Kidney capillary endothelial cell (primary cell): Measurements from ENCODE around the gene MOB3A.
A peak's percentile ranks its signal among the peaks of the same experiment; 100 is the strongest.

Experiments used
- DNase-seq: peaks from one replicate; pipeline ENCODE4 v3.0.0-alpha.2; 2018; ENCODE audit warnings: low spot score

The MOB3A gene

GRCh38 chr19:2123682-2124387 is 27.7 kb upstream of the MOB3A start:
- no peak for DNase-seq

GRCh38 chr19:2122982-2123381 is 26.9 kb upstream of the MOB3A start:
- no peak for DNase-seq

DNA sequence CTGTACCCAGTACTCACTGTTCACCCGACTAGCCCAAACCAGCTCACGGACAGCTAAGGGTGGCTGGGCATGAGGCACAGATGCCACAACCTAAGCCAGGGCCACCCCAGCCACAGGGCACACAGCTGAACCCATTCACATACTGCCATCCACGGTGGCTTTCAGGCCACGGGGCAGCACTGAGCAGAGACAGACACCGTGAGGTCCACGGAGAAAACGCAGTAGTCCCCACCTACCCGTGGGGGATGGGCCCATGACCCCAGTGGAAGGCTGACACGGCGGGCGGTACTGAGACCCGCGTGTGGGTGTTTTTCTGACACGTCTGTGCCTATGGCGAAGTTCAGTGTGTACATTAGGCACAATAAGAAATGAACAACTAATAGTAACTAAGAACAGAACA is 26.1 kb upstream of the MOB3A start:
- DNase-seq = no peak

GRCh38 chr19:2121416-2122051 is 25.4 kb upstream of the MOB3A start:
- DNase-seq = no peak

DNA sequence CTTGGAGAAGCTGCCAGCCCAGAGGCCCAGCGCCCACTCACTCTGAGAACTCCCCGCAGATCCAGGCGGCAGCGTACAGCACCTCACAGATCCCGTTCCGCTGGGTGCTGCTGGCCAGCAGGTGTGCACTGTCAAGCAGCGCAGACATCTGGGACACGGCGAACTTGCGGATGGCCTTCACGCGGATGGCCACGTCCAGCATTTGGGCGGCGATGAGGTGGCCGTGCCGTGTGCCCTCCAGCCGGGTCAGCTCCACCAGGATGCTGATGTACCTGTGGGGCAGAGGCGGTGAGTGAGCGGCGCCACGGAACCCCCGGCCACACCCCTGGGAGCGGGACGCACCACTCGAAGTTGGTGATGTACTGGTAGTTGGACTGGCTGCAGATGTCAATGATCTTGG is 24.7 kb upstream of the MOB3A start:
- no peak for DNase-seq

GRCh38 chr19:2119921-2120785 is 24.0 kb upstream of the MOB3A start:
- no peak for DNase-seq

- DNase-seq = no peak
Observed at GRCh38 chr19:2118438-2118837, 22.3 kb upstream of the MOB3A start.

- DNase-seq = no peak
Observed at GRCh38 chr19:2117215-2117960, 21.3 kb upstream of the MOB3A start.

GRCh38 chr19:2116507-2116906 is 20.4 kb upstream of the MOB3A start:
- DNase-seq = no peak

DNA sequence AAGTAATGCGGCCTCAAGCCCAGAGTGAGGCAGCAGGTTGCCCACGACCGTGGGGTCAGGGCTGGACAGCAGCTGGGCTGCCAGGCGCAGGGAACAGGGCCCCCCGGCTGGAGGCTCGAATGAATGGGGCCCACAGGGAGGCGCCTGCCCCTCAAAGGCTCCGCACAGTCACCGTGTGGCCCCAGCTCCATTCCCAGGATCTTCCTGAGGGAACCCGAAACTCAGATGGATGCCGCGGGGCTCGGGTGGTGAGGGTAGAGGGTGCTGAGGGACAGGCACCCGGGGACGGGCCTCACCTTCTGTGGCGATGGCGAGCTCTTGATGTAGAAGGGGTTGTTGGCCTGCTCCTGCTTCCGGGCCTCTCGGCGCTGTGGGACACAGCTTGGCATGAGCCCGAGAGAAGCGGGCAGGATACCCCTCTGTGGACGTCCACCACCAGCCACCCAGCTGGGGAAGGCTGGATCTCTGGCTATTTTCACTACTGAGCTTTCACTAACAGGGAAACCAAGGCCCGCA is 19.8 kb upstream of the MOB3A start:
- no peak for DNase-seq

DNA sequence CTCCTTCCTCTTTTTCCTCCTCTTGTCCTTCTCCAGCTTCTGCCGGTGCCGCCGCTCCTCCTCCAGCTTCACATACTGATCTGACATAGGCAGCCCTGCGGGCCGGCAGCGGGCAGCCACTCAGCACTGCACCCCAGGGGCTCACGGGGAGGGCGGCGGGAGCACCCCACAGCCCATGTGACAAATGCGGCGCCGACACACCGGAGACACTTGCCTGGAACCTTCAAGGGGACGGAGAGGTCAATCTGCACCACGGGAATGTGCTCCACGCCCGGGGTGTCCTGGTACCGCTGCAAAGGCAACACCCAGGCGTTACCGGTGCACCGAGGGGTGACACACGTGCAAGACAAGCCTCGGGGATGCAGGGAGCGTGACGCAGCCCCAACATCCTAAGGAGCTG is 19.2 kb upstream of the MOB3A start:
- no peak for DNase-seq

DNA sequence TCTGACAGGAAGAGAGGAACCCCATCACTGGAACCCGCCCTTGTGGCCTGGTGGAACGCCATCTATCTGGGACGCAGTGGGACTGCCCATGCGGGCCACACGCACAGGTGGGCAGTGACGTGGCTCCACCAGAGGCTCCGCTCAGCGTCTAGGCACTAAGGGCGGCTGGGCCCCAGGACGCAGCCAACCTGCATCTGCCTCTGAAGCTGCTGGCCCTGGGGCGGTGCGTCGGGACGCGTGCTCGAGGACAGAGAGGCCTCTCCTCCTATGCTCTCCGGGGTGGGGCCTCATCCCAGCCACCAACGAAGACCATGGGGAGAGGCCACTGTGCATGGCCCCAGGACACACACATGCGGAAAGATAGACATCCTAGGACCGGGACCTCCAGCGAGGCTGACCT is 18.7 kb upstream of the MOB3A start:
- DNase-seq = no peak

DNA sequence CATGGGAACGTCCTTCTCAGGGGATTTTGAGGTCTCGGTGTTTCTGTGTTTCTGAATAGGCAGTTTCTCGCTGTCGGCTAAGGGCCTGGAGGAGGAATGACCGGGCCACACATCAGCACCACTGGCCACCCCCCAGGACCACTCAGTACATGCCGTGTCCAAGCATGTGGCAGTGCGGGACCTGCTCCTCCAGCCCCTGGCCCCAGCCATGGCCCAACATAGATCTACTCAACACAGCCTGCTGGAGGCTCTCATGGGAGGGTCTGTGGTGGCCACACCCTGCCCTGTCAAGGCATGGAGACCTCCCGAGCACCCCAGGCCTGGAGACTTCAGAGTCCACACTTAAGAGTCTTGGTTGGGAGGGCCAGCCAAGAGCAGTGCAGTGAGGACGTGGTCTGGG is 18.1 kb upstream of the MOB3A start:
- DNase-seq = no peak

- DNase-seq = peak; percentile 55
Observed at GRCh38 chr19:2113439-2114211, 17.5 kb upstream of the MOB3A start.

GRCh38 chr19:2112516-2113320 is 16.6 kb upstream of the MOB3A start:
- DNase-seq = no peak

DNA sequence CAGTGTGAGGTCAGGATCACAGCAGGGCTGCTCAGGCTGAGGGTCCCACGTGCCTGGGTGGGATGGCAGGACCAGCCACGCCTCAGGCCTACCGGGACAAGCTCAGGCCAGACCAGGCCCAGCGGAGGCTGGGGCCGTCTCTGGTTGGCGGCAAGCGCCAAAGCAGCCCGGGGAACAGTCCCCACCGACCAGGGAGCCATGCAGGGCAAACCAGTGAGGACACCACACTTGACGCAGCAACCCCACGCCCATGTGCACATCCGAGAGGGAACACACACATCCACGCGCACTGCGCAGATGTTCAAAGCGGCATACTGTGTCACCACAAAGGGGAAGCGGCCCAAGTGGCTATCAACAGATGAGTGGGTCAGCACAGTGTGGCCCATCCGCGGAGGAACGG is 15.8 kb upstream of the MOB3A start:
- no peak for DNase-seq

DNA sequence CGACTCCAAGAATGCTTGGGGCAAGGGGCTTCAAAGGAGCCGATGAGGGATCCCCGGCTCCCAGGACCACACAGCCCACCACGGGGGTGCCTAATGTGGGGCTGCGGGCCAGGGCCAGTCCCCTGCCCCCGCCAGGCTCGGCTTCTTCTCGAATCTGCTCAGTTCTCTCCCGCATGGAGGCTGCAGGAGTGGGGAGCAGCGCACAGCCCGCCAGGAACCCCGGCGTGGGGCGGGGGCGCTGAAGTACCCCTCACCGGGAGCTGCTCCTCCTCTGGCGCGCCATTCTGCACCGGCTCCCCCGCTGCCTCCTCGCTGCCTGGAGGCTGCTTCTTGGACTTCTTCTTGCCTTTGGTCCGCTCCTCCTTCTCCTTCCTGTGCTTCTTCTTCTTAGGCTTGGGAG is 15.3 kb upstream of the MOB3A start:
- DNase-seq = no peak

DNA sequence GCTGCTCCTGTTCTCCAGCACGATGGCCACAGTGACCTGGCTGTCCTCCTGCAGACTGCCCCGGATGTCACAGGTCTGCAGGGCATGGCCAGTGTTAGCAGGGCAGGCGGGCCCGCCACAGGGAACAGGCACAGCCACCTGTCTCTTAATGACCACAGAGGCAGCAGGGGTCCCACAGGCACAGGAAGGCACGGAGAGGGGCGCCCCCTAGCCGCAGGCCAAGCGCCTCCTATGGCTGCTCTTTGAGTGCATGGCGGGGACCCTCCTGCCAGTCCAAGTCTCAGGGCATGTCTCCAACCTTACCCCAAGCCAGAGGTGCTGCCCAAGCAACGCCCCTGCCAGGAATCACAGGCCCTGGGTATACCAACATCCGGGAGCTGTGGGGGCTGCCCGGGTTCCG is 14.7 kb upstream of the MOB3A start:
- DNase-seq = no peak

- no peak for DNase-seq
Observed at GRCh38 chr19:2109046-2109864, 13.1 kb upstream of the MOB3A start.
